Brain microvascular endothelial cell (primary cell): ENCODE data around the gene CSPG4.
"Not testable (repeated sequence)": the region's sequence is repeated elsewhere in the genome, so short reads cannot be mapped to it uniquely, and the experiment has no call there.

Experiments used
- DNase-seq: peaks from one replicate; pipeline ENCODE4 v3.0.0-alpha.2; 2020
- H3K27ac ChIP-seq: fragments of 250-450 bp; sonication (Bioruptor Pico); 2 replicates; pipeline ENCODE4 v1.5.1; 2020; ENCODE audit warnings: mild to moderate bottlenecking, moderate library complexity
- H3K27me3 ChIP-seq: fragments of 250-450 bp; sonication (Bioruptor Pico); replicated peaks from 2 replicates; pipeline ENCODE4 v1.5.1; 2020; ENCODE audit warnings: mild to moderate bottlenecking
- H3K36me3 ChIP-seq: fragments of 250-450 bp; sonication (Bioruptor Pico); replicated peaks from 2 replicates; pipeline ENCODE4 v1.5.1; 2020; ENCODE audit warnings: mild to moderate bottlenecking
- H3K4me3 ChIP-seq: 2 replicates; pipeline ENCODE4 v1.5.1; 2011; ENCODE audit warnings: low read depth, mild to moderate bottlenecking, control low read depth, low read length, moderate library complexity
- CTCF ChIP-seq: IDR thresholded peaks from 2 replicates; pipeline ENCODE4 v1.5.1; 2011; ENCODE audit warnings: low read depth, mild to moderate bottlenecking, moderate library complexity, low read length, control low read depth, inconsistent platforms; ENCODE audit errors: missing control alignments
- in situ Hi-C: cut with HindIII; loops from 2 replicates; pipeline ENCODE4 v1.10.0; 2017; ENCODE audit warnings: low sequenced_read_pairs, low pct_ligation_motif_present

The CSPG4 gene

GRCh38 chr15:75721923-75722870 lies 9.5 kb upstream of the CSPG4 start:
- in situ Hi-C loops = no loop called here
- H3K4me3 ChIP-seq = no peak overlapping the region
- H3K36me3 ChIP-seq = no peaks in the 10 kb centered on the region
- TF ChIP-seq CTCF = no peak
- no peak for DNase-seq
- no peaks in the 10 kb centered on the region for H3K27me3 ChIP-seq
- no peak overlapping the region for H3K27ac ChIP-seq

- H3K36me3 ChIP-seq = no peaks in the 10 kb centered on the region
- no peak overlapping the region for H3K4me3 ChIP-seq
- H3K27me3 ChIP-seq = no peaks in the 10 kb centered on the region
- H3K27ac ChIP-seq = no peak overlapping the region
- TF ChIP-seq CTCF = no peak
- DNase-seq = no peak
- in situ Hi-C loops = no loop called here
Measured at GRCh38 chr15:75721480-75721922, 8.9 kb upstream of the CSPG4 start.

GRCh38 chr15:75720787-75721479 lies 8.3 kb upstream of the CSPG4 start:
- Histone ChIP-seq H3K27me3 (no peaks in the 10 kb centered on the region), H3K36me3 (no peaks in the 10 kb centered on the region), H3K27ac (no peak overlapping the region), H3K4me3 (no peak overlapping the region)
- TF ChIP-seq CTCF = peak; percentile 69
- in situ Hi-C loops = no loop called here
- no peak for DNase-seq

- TF ChIP-seq CTCF = no peak
- in situ Hi-C loops = no loop called here
- Histone ChIP-seq H3K36me3 (no peaks in the 10 kb centered on the region), H3K27me3 (no peaks in the 10 kb centered on the region), H3K4me3 (no peak overlapping the region), H3K27ac (no peak overlapping the region)
- DNase-seq = no peak
Measured at GRCh38 chr15:75720297-75720696, 7.6 kb upstream of the CSPG4 start.

- in situ Hi-C loops = no loop called here
- Histone ChIP-seq H3K27ac (no peak overlapping the region), H3K27me3 (no peaks in the 10 kb centered on the region), H3K36me3 (no peaks in the 10 kb centered on the region), H3K4me3 (no peak overlapping the region)
- no peak for TF ChIP-seq CTCF
- DNase-seq = peak; percentile 50
Measured at GRCh38 chr15:75718328-75718727, 5.7 kb upstream of the CSPG4 start.

- H3K4me3 ChIP-seq, H3K27me3 ChIP-seq, DNase-seq, H3K27ac ChIP-seq, in situ Hi-C loops, H3K36me3 ChIP-seq: not testable (repeated sequence)
Measured at GRCh38 chr15:75717001-75717400, 4.4 kb upstream of the CSPG4 start.

- H3K27ac ChIP-seq, in situ Hi-C loops, H3K36me3 ChIP-seq, DNase-seq, H3K4me3 ChIP-seq, H3K27me3 ChIP-seq: not testable (repeated sequence)
Measured at GRCh38 chr15:75716249-75716950, 3.8 kb upstream of the CSPG4 start.

- H3K27ac ChIP-seq, H3K36me3 ChIP-seq, DNase-seq, H3K27me3 ChIP-seq, H3K4me3 ChIP-seq, in situ Hi-C loops: not testable (repeated sequence)
Measured at GRCh38 chr15:75715312-75715832, 2.7 kb upstream of the CSPG4 start.
